SK-N-SH (cell line): Measurements from ENCODE around the gene PLCH1. TPM values are rescaled to one million over a fixed set of nuclear protein-coding genes. Genes with fewer than 3 reads are reported as not detected.

ENCODE experiments used
- CTCF ChIA-PET: fragments of 300-600, 350-600 bp; formaldehyde crosslinking; extraction: SDS; loops from one replicate; lab custom pipeline; 2021; lab: Yijun Ruan, JAX
- POLR2A ChIA-PET: fragments of 350-600 bp; sonication (Branson Sonifier 250); formaldehyde crosslinking; extraction: SDS; loops from one replicate; lab custom pipeline; 2020; ENCODE audit warnings: antibody characterized with exemption, inconsistent platforms; lab: Yijun Ruan, JAX
- DNase-seq: peaks from one replicate; pipeline ENCODE4 v3.0.0; 2012
- H2AFZ ChIP-seq: fragments of 200-600 bp; sonication (generic); 2 replicates; pipeline ENCODE4 v1.8.1; 2016; ENCODE audit warnings: antibody characterized with exemption, mild to moderate bottlenecking, low read depth
- H3F3A ChIP-seq: fragments of 200-600 bp; sonication (generic); replicated peaks from 2 replicates; pipeline ENCODE3; 2016; ENCODE audit warnings: antibody characterized with exemption, mild to moderate bottlenecking; ENCODE audit not compliant: insufficient read depth
- H3K27ac ChIP-seq, 2 experiments: fragments of 200-500 bp in 1 of 2; fragments of 200-600 bp in 1 of 2; sonication (Bioruptor generic) in 1 of 2; sonication (generic), shearing (Covaris generic) in 1 of 2; 2 replicates each; pipeline versions ENCODE4 v1.5.1 to v1.6.1; 2014 to 2016; ENCODE audit warnings: low read depth in 2 of 2, inconsistent platforms in 1 of 2, low read length in 1 of 2, mild to moderate bottlenecking in 1 of 2, mixed read lengths in 1 of 2
- H3K27me3 ChIP-seq: fragments of 200-600 bp; sonication (generic), shearing (Covaris generic); 2 replicates; pipeline ENCODE4 v1.6.1; 2016; ENCODE audit warnings: mixed run types; ENCODE audit not compliant: insufficient read depth
- H3K36me3 ChIP-seq, 2 experiments: fragments of 200-500 bp in 1 of 2; fragments of 200-600 bp in 1 of 2; sonication (Bioruptor generic) in 1 of 2; sonication (generic) in 1 of 2; replicated peaks in 1 of 2; 2 replicates each; pipeline versions ENCODE3 to v1.5.1; 2014 to 2016; ENCODE audit warnings: low read length in 1 of 2, mild to moderate bottlenecking in 1 of 2; ENCODE audit not compliant: insufficient read depth in 2 of 2, control insufficient read depth in 1 of 2
- H3K4me1 ChIP-seq, 2 experiments: fragments of 200-500 bp in 1 of 2; fragments of 200-600 bp in 1 of 2; sonication (Bioruptor generic) in 1 of 2; sonication (generic), shearing (Covaris generic) in 1 of 2; 2 replicates each; pipeline versions ENCODE4 v1.5.1 to v1.6.1; 2014 to 2016; ENCODE audit warnings: low read depth in 1 of 2, low read length in 1 of 2, mixed run types in 1 of 2; ENCODE audit not compliant: insufficient read depth in 2 of 2, control insufficient read depth in 1 of 2
- H3K4me2 ChIP-seq: fragments of 200-600 bp; sonication (generic), shearing (Covaris generic); 2 replicates; pipeline ENCODE4 v1.6.1; 2017; ENCODE audit warnings: mixed run types
- H3K4me3 ChIP-seq, 2 experiments: fragments of 200-500 bp in 1 of 2; fragments of 200-600 bp in 1 of 2; sonication (Bioruptor generic) in 1 of 2; sonication (generic), shearing (Covaris generic) in 1 of 2; 2 replicates each; pipeline versions ENCODE4 v1.5.1 to v1.8.1; 2014 to 2016; ENCODE audit warnings: low read depth in 2 of 2, inconsistent platforms in 1 of 2, low read length in 1 of 2, mild to moderate bottlenecking in 1 of 2, mixed read lengths in 1 of 2, moderate library complexity in 1 of 2
- H3K79me2 ChIP-seq: fragments of 200-600 bp; sonication (generic); 2 replicates; pipeline ENCODE4 v1.8.1; 2017; ENCODE audit warnings: mild to moderate bottlenecking; ENCODE audit not compliant: insufficient read depth
- H3K9ac ChIP-seq: fragments of 200-600 bp; sonication (generic); 2 replicates; pipeline ENCODE4 v1.6.1; 2017; ENCODE audit warnings: mixed run types
- H3K9me2 ChIP-seq: fragments of 200-600 bp; sonication (generic); 2 replicates; pipeline ENCODE4 v1.6.1; 2017; ENCODE audit warnings: mixed run types
- H3K9me3 ChIP-seq: fragments of 200-600 bp; sonication (generic); 2 replicates; pipeline ENCODE4 v1.6.1; 2017; ENCODE audit warnings: mixed run types, mild to moderate bottlenecking, moderate library complexity
- H4K20me1 ChIP-seq: fragments of 200-600 bp; sonication (generic); 2 replicates; pipeline ENCODE4 v1.6.1; 2017; ENCODE audit warnings: mild to moderate bottlenecking, mixed run types; ENCODE audit not compliant: insufficient read depth
- ELF1 ChIP-seq: IDR thresholded peaks from 2 replicates; pipeline ENCODE4 v1.4.0; 2012
- EZH2phosphoT487 ChIP-seq: fragments of 200-600 bp; sonication (generic); IDR thresholded peaks from 2 replicates; pipeline ENCODE4 v1.6.1; 2017; ENCODE audit warnings: low read depth, mixed run types, mild to moderate bottlenecking, antibody characterized with exemption, moderate library complexity, borderline replicate concordance
- FOXJ3 ChIP-seq: sonication (generic); formaldehyde crosslinking; IDR thresholded peaks from 2 replicates; pipeline ENCODE4 v1.5.1; 2020; ENCODE audit warnings: mild to moderate bottlenecking, missing genetic modification reagents
- GATA2 ChIP-seq: sonication (generic); formaldehyde crosslinking; IDR thresholded peaks from 2 replicates; pipeline ENCODE4 v1.5.0; 2020; ENCODE audit warnings: mild to moderate bottlenecking, missing genetic modification reagents
- JUND ChIP-seq: IDR thresholded peaks from 2 replicates; pipeline ENCODE4 v1.4.0; 2012
- NRF1 ChIP-seq: IDR thresholded peaks from 2 replicates; pipeline ENCODE4 v1.6.1; 2012; ENCODE audit warnings: low read depth, mild to moderate bottlenecking, low read length
- POLR2AphosphoS5 ChIP-seq: IDR thresholded peaks from 2 replicates; pipeline ENCODE4 v1.6.1; 2012; ENCODE audit warnings: low read depth, low read length
- RFX5 ChIP-seq: IDR thresholded peaks from 2 replicates; pipeline ENCODE4 v1.6.1; 2012; ENCODE audit warnings: mild to moderate bottlenecking, improper control_type of control experiment, low read length
- SMC3 ChIP-seq: IDR thresholded peaks from 2 replicates; pipeline ENCODE4 v1.6.1; 2012; ENCODE audit warnings: low read depth, low read length, improper control_type of control experiment
- WGBS: methylation state at CpG from one replicate; pipeline ENCODE4 v1.1.6; 2017; ENCODE audit warnings: low lambda C conversion rate; 5-methylcytosine and 5-hydroxymethylcytosine counted together
- polyA plus RNA-seq, 3 experiments: library from polyadenylated mRNA; depleted of rRNA; stranded (reverse); fragments of >200 nt; gene quantifications; 2 replicates each; pipeline ENCODE4 v1.2.3, GENCODE V29; 2012
- TF ChIP-seq, protein P1 (sequence below): fragments of 200-600 bp; sonication (generic); IDR thresholded peaks from 2 replicates; pipeline ENCODE4 v1.6.1; 2017; ENCODE audit warnings: antibody characterized with exemption, mild to moderate bottlenecking, moderate library complexity
- TF ChIP-seq, protein P2 (sequence below): IDR thresholded peaks from 2 replicates; pipeline ENCODE4 v1.6.1; 2012; ENCODE audit warnings: mild to moderate bottlenecking, low read depth, low read length, moderate library complexity
- TF ChIP-seq, protein P3 (sequence below): fragments of 150-350 bp; IDR thresholded peaks from 2 replicates; pipeline ENCODE4 v1.6.1; 2017; ENCODE audit warnings: antibody characterized with exemption, low read length, low read depth, borderline replicate concordance
- TF ChIP-seq, protein P4 (sequence below): fragments of 150-350 bp; IDR thresholded peaks from 2 replicates; pipeline ENCODE4 v1.6.1; 2016; ENCODE audit warnings: mild to moderate bottlenecking, low read depth, low read length

PLCH1 gene
- polyA plus RNA-seq, 1 of the 3 experiments (the other 2 are of a cell fraction), result 0.26 TPM

DNA sequence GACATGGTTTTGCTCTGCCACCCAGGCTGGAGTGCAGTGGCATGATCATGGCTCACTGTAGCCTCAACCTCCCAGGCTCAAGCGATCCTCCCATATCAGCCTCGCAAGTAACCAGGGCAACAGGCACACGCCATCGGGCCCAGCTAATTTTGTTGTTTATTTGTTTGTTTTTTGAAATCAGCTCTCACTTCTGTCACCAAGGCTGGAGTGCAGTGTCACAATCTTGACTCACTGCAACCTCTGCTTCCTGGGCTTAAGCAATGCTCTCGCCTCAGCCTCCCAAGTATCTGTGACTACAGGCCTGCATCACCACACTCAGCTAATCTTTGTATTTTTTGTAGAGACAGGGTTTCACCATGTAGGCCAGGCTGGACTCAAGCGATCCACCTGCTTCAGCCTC is 26.3 kb upstream of the PLCH1 start:
- H3K4me2 ChIP-seq, result no peak overlapping the region
- H3K27ac ChIP-seq, result no peak overlapping the region
- H3K9me2 ChIP-seq, result no peaks in the 10 kb centered on the region
- H3K9ac ChIP-seq, result no peak overlapping the region
- ChIA-PET CTCF (interaction anchor here (1.8 to 1.9 kb wide), 2 partner anchors 35 kb away, joined by 5 to 6 read pairs; partner anchors contain the start of gene C3orf33), POLR2A (no interaction called here)
- no peaks in the 10 kb centered on the region for H3K79me2 ChIP-seq
- DNase-seq, result no peak
- no peaks in the 10 kb centered on the region for H3K27me3 ChIP-seq
- H3F3A ChIP-seq, result no peaks in the 10 kb centered on the region
- peaks cover 2 to 8% of the 10 kb centered on the region in 2 experiments for H3K36me3 ChIP-seq
- H3K4me1 ChIP-seq, result no peaks in the 10 kb centered on the region
- no peaks in the 10 kb centered on the region for H3K9me3 ChIP-seq
- WGBS, result 97% methylated on average over 6 of the region's 6 CpGs
- no peaks in the 10 kb centered on the region for H4K20me1 ChIP-seq
- TF ChIP-seq, protein P1, sequence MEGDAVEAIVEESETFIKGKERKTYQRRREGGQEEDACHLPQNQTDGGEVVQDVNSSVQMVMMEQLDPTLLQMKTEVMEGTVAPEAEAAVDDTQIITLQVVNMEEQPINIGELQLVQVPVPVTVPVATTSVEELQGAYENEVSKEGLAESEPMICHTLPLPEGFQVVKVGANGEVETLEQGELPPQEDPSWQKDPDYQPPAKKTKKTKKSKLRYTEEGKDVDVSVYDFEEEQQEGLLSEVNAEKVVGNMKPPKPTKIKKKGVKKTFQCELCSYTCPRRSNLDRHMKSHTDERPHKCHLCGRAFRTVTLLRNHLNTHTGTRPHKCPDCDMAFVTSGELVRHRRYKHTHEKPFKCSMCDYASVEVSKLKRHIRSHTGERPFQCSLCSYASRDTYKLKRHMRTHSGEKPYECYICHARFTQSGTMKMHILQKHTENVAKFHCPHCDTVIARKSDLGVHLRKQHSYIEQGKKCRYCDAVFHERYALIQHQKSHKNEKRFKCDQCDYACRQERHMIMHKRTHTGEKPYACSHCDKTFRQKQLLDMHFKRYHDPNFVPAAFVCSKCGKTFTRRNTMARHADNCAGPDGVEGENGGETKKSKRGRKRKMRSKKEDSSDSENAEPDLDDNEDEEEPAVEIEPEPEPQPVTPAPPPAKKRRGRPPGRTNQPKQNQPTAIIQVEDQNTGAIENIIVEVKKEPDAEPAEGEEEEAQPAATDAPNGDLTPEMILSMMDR, result no peak
- TF ChIP-seq EZH2phosphoT487 (no peak), FOXJ3 (no peak), GATA2 (CRISPR knock-in tag) (no peak), SMC3 (no peak), RFX5 (no peak), JUND (no peak), POLR2AphosphoS5 (no peak), ELF1 (no peak), NRF1 (no peak)
- TF ChIP-seq, protein P2, sequence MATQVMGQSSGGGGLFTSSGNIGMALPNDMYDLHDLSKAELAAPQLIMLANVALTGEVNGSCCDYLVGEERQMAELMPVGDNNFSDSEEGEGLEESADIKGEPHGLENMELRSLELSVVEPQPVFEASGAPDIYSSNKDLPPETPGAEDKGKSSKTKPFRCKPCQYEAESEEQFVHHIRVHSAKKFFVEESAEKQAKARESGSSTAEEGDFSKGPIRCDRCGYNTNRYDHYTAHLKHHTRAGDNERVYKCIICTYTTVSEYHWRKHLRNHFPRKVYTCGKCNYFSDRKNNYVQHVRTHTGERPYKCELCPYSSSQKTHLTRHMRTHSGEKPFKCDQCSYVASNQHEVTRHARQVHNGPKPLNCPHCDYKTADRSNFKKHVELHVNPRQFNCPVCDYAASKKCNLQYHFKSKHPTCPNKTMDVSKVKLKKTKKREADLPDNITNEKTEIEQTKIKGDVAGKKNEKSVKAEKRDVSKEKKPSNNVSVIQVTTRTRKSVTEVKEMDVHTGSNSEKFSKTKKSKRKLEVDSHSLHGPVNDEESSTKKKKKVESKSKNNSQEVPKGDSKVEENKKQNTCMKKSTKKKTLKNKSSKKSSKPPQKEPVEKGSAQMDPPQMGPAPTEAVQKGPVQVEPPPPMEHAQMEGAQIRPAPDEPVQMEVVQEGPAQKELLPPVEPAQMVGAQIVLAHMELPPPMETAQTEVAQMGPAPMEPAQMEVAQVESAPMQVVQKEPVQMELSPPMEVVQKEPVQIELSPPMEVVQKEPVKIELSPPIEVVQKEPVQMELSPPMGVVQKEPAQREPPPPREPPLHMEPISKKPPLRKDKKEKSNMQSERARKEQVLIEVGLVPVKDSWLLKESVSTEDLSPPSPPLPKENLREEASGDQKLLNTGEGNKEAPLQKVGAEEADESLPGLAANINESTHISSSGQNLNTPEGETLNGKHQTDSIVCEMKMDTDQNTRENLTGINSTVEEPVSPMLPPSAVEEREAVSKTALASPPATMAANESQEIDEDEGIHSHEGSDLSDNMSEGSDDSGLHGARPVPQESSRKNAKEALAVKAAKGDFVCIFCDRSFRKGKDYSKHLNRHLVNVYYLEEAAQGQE, result no peak
- TF ChIP-seq, protein P3, sequence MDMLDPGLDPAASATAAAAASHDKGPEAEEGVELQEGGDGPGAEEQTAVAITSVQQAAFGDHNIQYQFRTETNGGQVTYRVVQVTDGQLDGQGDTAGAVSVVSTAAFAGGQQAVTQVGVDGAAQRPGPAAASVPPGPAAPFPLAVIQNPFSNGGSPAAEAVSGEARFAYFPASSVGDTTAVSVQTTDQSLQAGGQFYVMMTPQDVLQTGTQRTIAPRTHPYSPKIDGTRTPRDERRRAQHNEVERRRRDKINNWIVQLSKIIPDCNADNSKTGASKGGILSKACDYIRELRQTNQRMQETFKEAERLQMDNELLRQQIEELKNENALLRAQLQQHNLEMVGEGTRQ, result no peak
- TF ChIP-seq, protein P4, sequence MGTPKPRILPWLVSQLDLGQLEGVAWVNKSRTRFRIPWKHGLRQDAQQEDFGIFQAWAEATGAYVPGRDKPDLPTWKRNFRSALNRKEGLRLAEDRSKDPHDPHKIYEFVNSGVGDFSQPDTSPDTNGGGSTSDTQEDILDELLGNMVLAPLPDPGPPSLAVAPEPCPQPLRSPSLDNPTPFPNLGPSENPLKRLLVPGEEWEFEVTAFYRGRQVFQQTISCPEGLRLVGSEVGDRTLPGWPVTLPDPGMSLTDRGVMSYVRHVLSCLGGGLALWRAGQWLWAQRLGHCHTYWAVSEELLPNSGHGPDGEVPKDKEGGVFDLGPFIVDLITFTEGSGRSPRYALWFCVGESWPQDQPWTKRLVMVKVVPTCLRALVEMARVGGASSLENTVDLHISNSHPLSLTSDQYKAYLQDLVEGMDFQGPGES, result no peak
- no peak overlapping the region for H2AFZ ChIP-seq
- H3K4me3 ChIP-seq, result no peak overlapping the region
